HCT116 (cell line): ENCODE data around the gene BLOC1S3.

ENCODE experiments used
- ATF3 ChIP-seq: IDR thresholded peaks from 2 replicates; pipeline ENCODE4 v1.6.1; 2012
- CTCF ChIP-seq, 3 experiments: fragments of 200-600 bp in 1 of 3; sonication (generic) in 1 of 3; IDR thresholded peaks in 2 of 3; conservative IDR thresholded peaks in 1 of 3; 2 replicates each; pipeline ENCODE4 v1.5.1; 2012 to 2017; ENCODE audit warnings: low read depth in 2 of 3, low read length in 2 of 3, antibody characterized with exemption in 1 of 3, borderline replicate concordance in 1 of 3, control low read depth in 1 of 3, mild to moderate bottlenecking in 1 of 3, mixed read lengths in 1 of 3, mixed run types in 1 of 3, moderate library complexity in 1 of 3; ENCODE audit not compliant: insufficient read depth in 1 of 3
- EZH2 ChIP-seq: fragments of 200-600 bp; sonication (generic); IDR thresholded peaks from 2 replicates; pipeline ENCODE4 v1.6.1; 2017; ENCODE audit warnings: antibody characterized with exemption, mixed run types
- FOSL1 ChIP-seq: IDR thresholded peaks from 2 replicates; pipeline ENCODE4 v1.6.1; 2012; ENCODE audit warnings: low read depth
- POLR2A ChIP-seq: IDR thresholded peaks from 2 replicates; pipeline ENCODE4 v1.7.0; 2011; ENCODE audit warnings: borderline replicate concordance; ENCODE audit not compliant: insufficient read depth, insufficient read length; ENCODE audit errors: extremely low read depth
- POLR2AphosphoS5 ChIP-seq: IDR thresholded peaks from 2 replicates; pipeline ENCODE4 v1.6.1; 2011; ENCODE audit warnings: mild to moderate bottlenecking, low read depth, low read length, moderate library complexity
- RAD21 ChIP-seq: IDR thresholded peaks from 2 replicates; pipeline ENCODE4 v1.6.1; 2012; ENCODE audit warnings: low read depth, mild to moderate bottlenecking
- SIN3A ChIP-seq: IDR thresholded peaks from 2 replicates; pipeline ENCODE4 v1.6.1; 2012; ENCODE audit warnings: low read depth

- TF ChIP-seq SIN3A, result no peak
- no peak for TF ChIP-seq CTCF (IDR thresholded peaks at IDR 0.05 in 2 of 3, conservative IDR thresholded peaks at IDR 0.05 in 1 of 3; ENCODE audit: borderline replicate concordance in 1 of 3, insufficient read depth in 1 of 3, low read depth in 2 of 3, low read length in 2 of 3)
- no peak for TF ChIP-seq RAD21
- TF ChIP-seq EZH2, result no peak
- no peak for TF ChIP-seq POLR2A
- TF ChIP-seq POLR2AphosphoS5, result no peak
- no peak for TF ChIP-seq FOSL1
- TF ChIP-seq ATF3, result no peak
These were observed 15.9 kb upstream of the BLOC1S3 start for GRCh38 chr19:45162608-45163143.
